Measurements from ENCODE around the gene PCDH9.

Gene PCDH9

GRCh38 chr13:66992183-66992582 lies 238.0 kb downstream of the PCDH9 start:
- Histone ChIP-seq H3K18ac (ENCODE audit: low read length) (no peak overlapping the region), H3K4ac (ENCODE audit: low read length) (no peak overlapping the region), H3K4me3 (ENCODE audit: low read length in 2 of 2) (no peak overlapping the region), H3K9me3 (replicated peaks in 1 of 2; ENCODE audit: control insufficient read depth in 2 of 2, insufficient read depth in 1 of 2, low read depth in 1 of 2, low read length in 2 of 2) (no peaks in the 10 kb centered on the region), H2AFZ (ENCODE audit: low read length) (peak overlapping the region; percentile 52), H3K4me1 (ENCODE audit: control insufficient read depth in 2 of 2, insufficient read depth in 1 of 2, low read depth in 1 of 2, low read length in 2 of 2) (peaks cover 0 to 8% of the 10 kb centered on the region in 2 donors), H3K9ac (ENCODE audit: low read depth, low read length, poor library complexity) (no peak overlapping the region), H2BK12ac (ENCODE audit: low read length) (no peak overlapping the region), H3K27ac (replicated peaks; ENCODE audit: low read length) (no peak overlapping the region), H3K14ac (ENCODE audit: low read length) (no peak overlapping the region), H3K27me3 (ENCODE audit: control insufficient read depth in 3 of 3, insufficient read depth in 3 of 3, low read depth in 1 of 3, low read length in 3 of 3) (no peaks in the 10 kb centered on the region), H4K8ac (ENCODE audit: low read depth, low read length) (no peak overlapping the region), H3K23ac (ENCODE audit: low read depth, low read length, poor library complexity) (no peak overlapping the region), H4K91ac (ENCODE audit: low read depth, low read length, poor library complexity) (no peak overlapping the region), H2BK5ac (ENCODE audit: low read length) (no peak overlapping the region), H2BK120ac (ENCODE audit: low read depth, low read length) (no peak overlapping the region), H3K79me1 (ENCODE audit: low read depth, low read length) (no peaks in the 10 kb centered on the region), H3K4me2 (ENCODE audit: insufficient read depth, low read length, poor library complexity, severe bottlenecking) (no peak overlapping the region), H2BK15ac (ENCODE audit: low read length) (no peak overlapping the region), H2AK5ac (ENCODE audit: low read depth, low read length) (no peak overlapping the region), H3K36me3 (replicated peaks in 1 of 2; ENCODE audit: control insufficient read depth in 2 of 2, insufficient read depth in 2 of 2, low read length in 2 of 2) (no peaks in the 10 kb centered on the region)
- no CpG with 5 or more reads among the region's 3 CpGs for WGBS, 2 donors (ENCODE audit: extremely low coverage in 2 of 2, insufficient read length in 2 of 2, insufficient replicate concordance in 1 of 2)
- DNase-seq (ENCODE audit: low spot score): no peak

- Histone ChIP-seq H2BK15ac (ENCODE audit: low read length) (no peak overlapping the region), H3K4me3 (ENCODE audit: low read length in 2 of 2) (no peak overlapping the region), H2AK5ac (ENCODE audit: low read depth, low read length) (no peak overlapping the region), H3K36me3 (replicated peaks in 1 of 2; ENCODE audit: control insufficient read depth in 2 of 2, insufficient read depth in 2 of 2, low read length in 2 of 2) (no peaks in the 10 kb centered on the region), H4K91ac (ENCODE audit: low read depth, low read length, poor library complexity) (no peak overlapping the region), H4K8ac (ENCODE audit: low read depth, low read length) (no peak overlapping the region), H3K18ac (ENCODE audit: low read length) (no peak overlapping the region), H3K23ac (ENCODE audit: low read depth, low read length, poor library complexity) (no peak overlapping the region), H2BK12ac (ENCODE audit: low read length) (no peak overlapping the region), H3K9me3 (replicated peaks in 1 of 2; ENCODE audit: control insufficient read depth in 2 of 2, insufficient read depth in 1 of 2, low read depth in 1 of 2, low read length in 2 of 2) (no peaks in the 10 kb centered on the region), H2AFZ (ENCODE audit: low read length) (no peak overlapping the region), H3K4me2 (ENCODE audit: insufficient read depth, low read length, poor library complexity, severe bottlenecking) (no peak overlapping the region), H2BK120ac (ENCODE audit: low read depth, low read length) (no peak overlapping the region), H3K27ac (replicated peaks; ENCODE audit: low read length) (no peak overlapping the region), H3K4me1 (ENCODE audit: control insufficient read depth in 2 of 2, insufficient read depth in 1 of 2, low read depth in 1 of 2, low read length in 2 of 2) (no peaks in the 10 kb centered on the region), H2BK5ac (ENCODE audit: low read length) (no peak overlapping the region), H3K79me1 (ENCODE audit: low read depth, low read length) (no peaks in the 10 kb centered on the region), H3K14ac (ENCODE audit: low read length) (no peak overlapping the region), H3K27me3 (ENCODE audit: control insufficient read depth in 3 of 3, insufficient read depth in 3 of 3, low read depth in 1 of 3, low read length in 3 of 3) (no peaks in the 10 kb centered on the region), H3K9ac (ENCODE audit: low read depth, low read length, poor library complexity) (no peak overlapping the region), H3K4ac (ENCODE audit: low read length) (no peak overlapping the region)
- DNase-seq (ENCODE audit: low spot score): no peak
These were observed 245.9 kb downstream of the PCDH9 start for GRCh38 chr13:66984241-66984640.

- no peaks in the 10 kb centered on the region for H3K9me3 ChIP-seq (replicated peaks in 1 of 2; ENCODE audit: control insufficient read depth in 2 of 2, insufficient read depth in 1 of 2, low read depth in 1 of 2, low read length in 2 of 2)
- H3K14ac ChIP-seq (ENCODE audit: low read length): no peak overlapping the region
- DNase-seq (ENCODE audit: low spot score): no peak
- H2BK120ac ChIP-seq (ENCODE audit: low read depth, low read length): no peak overlapping the region
- H3K9ac ChIP-seq (ENCODE audit: low read depth, low read length, poor library complexity): no peak overlapping the region
- H3K79me1 ChIP-seq (ENCODE audit: low read depth, low read length): no peaks in the 10 kb centered on the region
- no peak overlapping the region for H4K8ac ChIP-seq (ENCODE audit: low read depth, low read length)
- no peak overlapping the region for H3K4ac ChIP-seq (ENCODE audit: low read length)
- H3K27ac ChIP-seq (replicated peaks; ENCODE audit: low read length): no peak overlapping the region
- no peaks in the 10 kb centered on the region for H3K36me3 ChIP-seq (replicated peaks in 1 of 2; ENCODE audit: control insufficient read depth in 2 of 2, insufficient read depth in 2 of 2, low read length in 2 of 2)
- no peak overlapping the region for H2BK5ac ChIP-seq (ENCODE audit: low read length)
- no peak overlapping the region for H4K91ac ChIP-seq (ENCODE audit: low read depth, low read length, poor library complexity)
- WGBS, 2 donors (ENCODE audit: extremely low coverage in 2 of 2, insufficient read length in 2 of 2, insufficient replicate concordance in 1 of 2): no CpG with 5 or more reads among the region's 7 CpGs
- no peak overlapping the region for H3K4me3 ChIP-seq (ENCODE audit: low read length in 2 of 2)
- H3K4me1 ChIP-seq (ENCODE audit: control insufficient read depth in 2 of 2, insufficient read depth in 1 of 2, low read depth in 1 of 2, low read length in 2 of 2): no peaks in the 10 kb centered on the region
- no peak overlapping the region for H2BK12ac ChIP-seq (ENCODE audit: low read length)
- no peak overlapping the region for H2AFZ ChIP-seq (ENCODE audit: low read length)
- H2BK15ac ChIP-seq (ENCODE audit: low read length): no peak overlapping the region
- no peaks in the 10 kb centered on the region for H3K27me3 ChIP-seq (ENCODE audit: control insufficient read depth in 3 of 3, insufficient read depth in 3 of 3, low read depth in 1 of 3, low read length in 3 of 3)
- peak overlapping the region; percentile 71 for H3K18ac ChIP-seq (ENCODE audit: low read length)
- no peak overlapping the region for H3K23ac ChIP-seq (ENCODE audit: low read depth, low read length, poor library complexity)
- no peak overlapping the region for H3K4me2 ChIP-seq (ENCODE audit: insufficient read depth, low read length, poor library complexity, severe bottlenecking)
- no peak overlapping the region for H2AK5ac ChIP-seq (ENCODE audit: low read depth, low read length)
These were observed 248.2 kb downstream of the PCDH9 start for GRCh38 chr13:66981912-66982311.

DNA sequence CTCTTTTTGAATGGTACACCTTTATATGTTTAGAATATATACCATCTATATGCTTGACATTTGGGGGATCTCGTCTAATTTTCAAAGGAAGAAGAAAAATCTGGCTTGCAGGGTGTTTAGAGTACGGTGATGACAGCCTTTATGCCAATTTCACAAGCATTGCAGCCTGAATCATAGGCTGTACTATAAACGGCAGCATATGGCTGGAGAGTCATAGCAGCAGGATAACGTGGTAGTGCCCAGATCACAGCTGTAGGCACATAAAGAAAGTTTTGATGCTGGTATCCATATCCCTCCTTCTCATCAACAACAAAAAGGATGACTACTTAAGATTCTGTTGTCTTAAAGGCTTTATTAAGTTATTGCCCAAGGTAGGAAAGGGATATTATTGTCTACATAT lies 253.0 kb downstream of the PCDH9 start:
- Histone ChIP-seq H3K18ac (ENCODE audit: low read length) (no peak overlapping the region), H2BK12ac (ENCODE audit: low read length) (no peak overlapping the region), H3K4ac (ENCODE audit: low read length) (no peak overlapping the region), H3K4me2 (ENCODE audit: insufficient read depth, low read length, poor library complexity, severe bottlenecking) (no peak overlapping the region), H3K14ac (ENCODE audit: low read length) (no peak overlapping the region), H3K23ac (ENCODE audit: low read depth, low read length, poor library complexity) (no peak overlapping the region), H2AFZ (ENCODE audit: low read length) (no peak overlapping the region), H4K91ac (ENCODE audit: low read depth, low read length, poor library complexity) (no peak overlapping the region), H3K4me3 (ENCODE audit: low read length in 2 of 2) (no peak overlapping the region), H3K9ac (ENCODE audit: low read depth, low read length, poor library complexity) (no peak overlapping the region), H3K27ac (replicated peaks; ENCODE audit: low read length) (no peak overlapping the region), H2BK15ac (ENCODE audit: low read length) (no peak overlapping the region), H2BK120ac (ENCODE audit: low read depth, low read length) (no peak overlapping the region), H3K79me1 (ENCODE audit: low read depth, low read length) (no peaks in the 10 kb centered on the region), H3K36me3 (replicated peaks in 1 of 2; ENCODE audit: control insufficient read depth in 2 of 2, insufficient read depth in 2 of 2, low read length in 2 of 2) (no peaks in the 10 kb centered on the region), H2BK5ac (ENCODE audit: low read length) (no peak overlapping the region), H3K9me3 (replicated peaks in 1 of 2; ENCODE audit: control insufficient read depth in 2 of 2, insufficient read depth in 1 of 2, low read depth in 1 of 2, low read length in 2 of 2) (no peaks in the 10 kb centered on the region), H4K8ac (ENCODE audit: low read depth, low read length) (no peak overlapping the region), H3K4me1 (ENCODE audit: control insufficient read depth in 2 of 2, insufficient read depth in 1 of 2, low read depth in 1 of 2, low read length in 2 of 2) (peaks cover 3 to 5% of the 10 kb centered on the region in 2 donors), H3K27me3 (ENCODE audit: control insufficient read depth in 3 of 3, insufficient read depth in 3 of 3, low read depth in 1 of 3, low read length in 3 of 3) (no peaks in the 10 kb centered on the region), H2AK5ac (ENCODE audit: low read depth, low read length) (no peak overlapping the region)
- DNase-seq (ENCODE audit: low spot score): no peak
- WGBS, 2 donors (ENCODE audit: extremely low coverage in 2 of 2, insufficient read length in 2 of 2, insufficient replicate concordance in 1 of 2): no CpG with 5 or more reads among the region's 4 CpGs

Measured in neuronal stem cell (in vitro differentiated cells).